ENCODE results near the gene FAM3D.
"Not testable (repeated sequence)": the region's sequence is repeated elsewhere in the genome, so short reads cannot be mapped to it uniquely, and the experiment has no call there.

Gene FAM3D

GRCh38 chr3:58683001-58683458, 16.5 kb upstream of the FAM3D start:
- no peak for DNase-seq (ENCODE audit: low read depth)

- no peak for DNase-seq (ENCODE audit: low read depth)
Measured at GRCh38 chr3:58681863-58682262, 15.3 kb upstream of the FAM3D start.

DNA sequence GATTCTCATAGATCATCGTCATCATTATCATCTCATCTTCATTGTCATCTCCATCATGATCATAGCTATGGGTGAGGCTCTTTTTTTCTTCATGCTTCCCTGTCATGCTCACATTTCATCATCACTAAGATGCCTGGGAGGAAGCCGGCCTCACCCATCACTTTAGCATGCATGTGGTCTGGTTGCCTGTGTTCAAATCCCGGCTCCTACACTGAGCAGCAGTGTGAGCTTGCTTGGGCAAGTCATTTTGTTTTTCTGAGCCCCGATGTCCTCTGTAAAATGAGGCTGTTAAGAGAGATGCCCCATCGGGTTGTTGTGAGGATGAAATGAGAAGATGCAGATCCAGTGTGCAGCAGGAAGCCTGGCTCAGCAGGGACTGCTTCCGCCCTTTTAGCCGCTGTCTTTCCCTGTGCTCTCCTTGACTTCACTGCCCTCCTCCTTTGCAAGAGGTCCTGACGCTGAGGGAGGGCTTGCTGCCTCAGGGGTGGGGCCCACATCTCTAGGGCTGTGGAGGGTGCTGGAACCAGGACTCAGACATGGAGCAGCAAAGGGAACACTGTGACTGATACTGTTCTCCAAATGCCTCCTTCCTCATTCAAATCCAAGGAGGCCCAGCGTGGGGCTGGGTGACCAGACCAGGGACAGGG, 14.4 kb upstream of the FAM3D start:
- no peak for DNase-seq (ENCODE audit: low read depth)

- DNase-seq (ENCODE audit: low read depth), result no peak
Measured at GRCh38 chr3:58679974-58680666, 13.5 kb upstream of the FAM3D start.

GRCh38 chr3:58679446-58679845, 12.9 kb upstream of the FAM3D start:
- DNase-seq (ENCODE audit: low read depth), result peak; percentile 10

DNA sequence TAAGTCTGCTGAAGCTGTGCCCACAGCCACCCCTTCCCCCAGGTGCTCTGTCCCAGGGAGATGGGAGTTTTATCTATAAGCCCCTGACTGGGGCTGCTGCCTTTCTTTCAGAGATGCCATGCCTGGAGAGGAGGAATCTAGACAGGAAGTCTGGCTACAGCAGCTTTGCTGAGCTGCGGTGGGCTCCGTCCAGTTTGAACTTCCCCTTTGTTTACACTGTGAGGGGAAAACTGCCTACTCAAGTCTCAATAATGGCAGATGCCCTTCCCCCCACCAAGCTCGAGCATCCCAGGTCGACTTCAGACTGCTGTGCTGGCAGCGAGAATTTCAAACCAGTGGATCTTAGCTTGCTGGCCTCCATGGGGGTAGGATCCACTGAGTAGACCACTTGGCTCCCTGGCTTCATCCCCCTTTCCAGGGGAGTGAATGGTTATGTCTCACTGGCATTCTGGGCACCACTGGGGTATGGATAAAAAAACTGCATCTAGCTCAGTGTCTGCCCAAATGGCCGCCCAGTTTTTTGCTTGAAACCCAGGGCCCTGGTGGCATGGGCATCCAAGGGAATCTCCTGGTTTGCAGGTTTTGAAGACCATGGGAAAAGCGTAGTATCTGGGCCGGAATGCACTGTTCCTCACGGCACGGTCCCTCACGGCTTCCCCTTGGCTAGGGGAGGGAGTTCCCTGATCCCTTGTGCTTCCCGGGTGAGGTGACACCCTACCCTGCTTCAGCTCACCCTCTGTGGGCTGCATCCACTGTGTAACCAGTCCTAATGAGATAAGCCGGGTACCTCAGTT, 11.8 kb upstream of the FAM3D start:
- not testable (repeated sequence) for DNase-seq (ENCODE audit: low read depth)

GRCh38 chr3:58672880-58673279, 6.3 kb upstream of the FAM3D start:
- DNase-seq (ENCODE audit: low read depth), result no peak

DNA sequence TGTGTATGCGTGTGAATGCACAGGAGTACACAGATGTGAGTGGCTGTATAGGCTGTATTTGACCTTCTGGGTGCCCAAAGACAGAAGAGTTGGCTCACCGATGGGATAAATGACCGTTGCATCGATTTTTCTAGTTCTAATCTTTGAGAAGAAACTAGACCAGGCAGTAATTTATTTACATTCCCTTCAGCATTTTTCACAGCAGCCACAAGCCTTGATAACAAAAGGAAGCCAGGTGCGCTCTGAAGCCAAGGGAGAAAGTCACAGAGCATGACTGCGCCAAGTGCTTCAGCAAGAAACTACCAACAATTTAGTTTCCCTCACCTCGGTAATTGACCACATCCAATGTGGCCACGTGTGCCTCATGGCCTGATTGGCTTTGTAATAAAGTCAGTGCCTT, 5.9 kb upstream of the FAM3D start:
- no peak for DNase-seq (ENCODE audit: low read depth)

GRCh38 chr3:58670506-58671135, 4.0 kb upstream of the FAM3D start:
- no peak for DNase-seq (ENCODE audit: low read depth)

DNA sequence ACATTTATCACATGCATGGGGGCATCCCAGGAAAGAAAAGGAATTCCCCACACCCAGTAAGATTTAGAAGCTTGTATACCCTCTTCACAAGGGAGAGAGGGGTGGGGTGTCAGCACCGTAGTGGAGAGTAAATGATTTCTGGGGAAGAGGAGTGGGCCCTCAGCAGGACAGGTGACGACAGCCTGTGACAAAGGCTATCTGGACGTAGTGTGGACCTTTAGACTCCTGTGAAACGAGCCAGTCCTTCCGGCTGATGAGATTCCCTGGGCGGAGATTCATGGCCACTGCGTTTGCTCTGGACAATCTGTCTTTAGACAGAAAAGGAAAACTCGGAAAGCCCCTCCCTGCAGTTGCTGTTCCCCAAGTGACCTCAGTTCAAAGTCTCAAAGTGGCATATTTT, 1.7 kb upstream of the FAM3D start:
- DNase-seq (ENCODE audit: low read depth), result no peak

DNA sequence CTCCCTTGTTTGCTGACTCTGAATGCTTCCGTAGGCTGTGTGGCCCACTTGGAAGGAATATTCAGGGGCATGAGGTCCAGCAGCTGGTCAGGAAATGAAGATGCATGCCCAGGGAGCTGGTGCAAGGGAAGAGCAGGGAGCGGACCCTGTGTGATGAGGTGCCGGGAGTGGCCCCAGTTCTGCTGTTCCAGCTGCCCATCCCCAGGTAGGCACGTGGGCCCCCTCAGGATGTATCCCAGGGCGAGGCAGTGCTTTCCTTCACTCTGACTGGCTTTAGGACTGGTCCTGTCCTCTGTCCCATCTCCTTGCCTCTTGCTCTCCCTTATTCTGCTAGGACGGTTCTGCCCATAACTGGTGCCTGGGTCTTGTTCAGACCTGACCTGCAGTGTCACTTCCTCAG, 1.1 kb upstream of the FAM3D start:
- DNase-seq (ENCODE audit: low read depth), result no peak

DNA sequence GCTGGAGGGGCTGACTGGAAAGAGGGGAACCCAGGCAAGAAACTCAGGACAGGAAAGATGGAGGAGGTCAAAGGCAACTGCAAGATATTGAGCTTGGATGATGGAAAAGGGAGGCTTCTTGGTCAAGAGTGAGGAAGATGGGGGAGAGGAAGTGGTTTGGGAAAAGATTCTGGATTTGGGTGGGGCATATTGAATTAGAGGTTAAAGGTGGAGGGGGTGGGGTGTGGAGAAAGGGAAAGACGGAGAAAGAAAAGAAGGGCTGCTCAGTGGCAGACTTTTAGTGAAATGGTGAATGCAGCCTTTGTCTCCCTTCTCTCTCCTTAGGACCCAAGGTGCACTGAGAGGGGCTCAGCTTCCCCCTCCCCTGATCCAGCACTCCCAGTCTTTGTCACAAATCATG, 655 bp upstream of the FAM3D start:
- DNase-seq (ENCODE audit: low read depth), result no peak

GRCh38 chr3:58665405-58665804, 1.2 kb downstream of the FAM3D start:
- no peak for DNase-seq (ENCODE audit: low read depth)

GRCh38 chr3:58664611-58665010, 2.0 kb downstream of the FAM3D start:
- DNase-seq (ENCODE audit: low read depth), result no peak

GRCh38 chr3:58661836-58662420, 4.6 kb downstream of the FAM3D start:
- no peak for DNase-seq (ENCODE audit: low read depth)

- no peak for DNase-seq (ENCODE audit: low read depth)
Measured at GRCh38 chr3:58660998-58661397, 5.6 kb downstream of the FAM3D start.

GRCh38 chr3:58659051-58659675, 7.4 kb downstream of the FAM3D start:
- DNase-seq (ENCODE audit: low read depth), result no peak

DNA sequence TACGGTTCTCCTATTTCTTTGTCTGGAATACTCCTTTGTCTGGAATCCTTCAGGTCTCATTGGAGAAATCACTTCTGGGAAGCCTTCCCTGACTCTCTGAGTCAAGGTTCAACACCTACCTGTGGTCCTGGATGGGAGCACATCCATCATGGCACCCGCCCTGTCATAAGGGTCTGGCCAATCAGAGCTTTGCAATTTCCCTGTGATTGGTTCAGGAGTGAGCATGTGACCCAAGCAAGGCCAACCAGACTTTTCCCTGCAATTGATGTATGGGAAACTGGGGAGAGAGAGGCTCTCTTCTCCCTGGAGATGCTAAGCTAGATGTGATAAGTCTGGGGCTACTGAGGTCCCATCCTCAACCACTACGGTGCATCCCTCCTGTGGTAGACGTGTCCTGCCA, 8.1 kb downstream of the FAM3D start:
- DNase-seq (ENCODE audit: low read depth), result no peak

DNA sequence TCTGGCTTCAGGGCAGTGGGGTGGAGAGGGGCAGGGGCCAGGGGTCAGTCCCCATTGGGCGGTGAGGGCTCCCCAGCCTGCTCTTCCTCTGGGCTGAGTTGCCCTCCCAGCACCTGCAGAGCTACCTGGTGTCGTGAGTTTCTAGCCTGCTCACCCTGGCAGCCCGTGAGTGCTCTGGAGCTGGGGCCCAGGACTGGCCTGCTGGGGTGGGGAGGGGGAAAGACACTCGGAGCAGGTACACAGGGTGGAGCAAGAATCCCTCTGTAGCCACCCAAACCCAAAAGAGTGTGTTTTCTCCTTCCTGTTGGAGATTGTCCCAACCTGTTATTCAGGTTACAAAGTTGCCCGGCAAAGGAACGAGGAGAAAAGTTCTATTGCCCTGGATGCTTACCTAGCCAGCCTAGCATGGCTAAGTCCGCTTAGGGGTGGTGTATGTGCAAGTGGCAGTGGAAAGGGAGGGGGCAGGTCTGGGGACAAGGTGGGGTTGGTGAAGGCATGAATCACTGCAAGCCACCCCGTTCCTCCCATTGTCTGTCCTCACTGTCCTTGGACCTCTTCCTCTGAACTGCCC, 8.9 kb downstream of the FAM3D start:
- no peak for DNase-seq (ENCODE audit: low read depth)

DNA sequence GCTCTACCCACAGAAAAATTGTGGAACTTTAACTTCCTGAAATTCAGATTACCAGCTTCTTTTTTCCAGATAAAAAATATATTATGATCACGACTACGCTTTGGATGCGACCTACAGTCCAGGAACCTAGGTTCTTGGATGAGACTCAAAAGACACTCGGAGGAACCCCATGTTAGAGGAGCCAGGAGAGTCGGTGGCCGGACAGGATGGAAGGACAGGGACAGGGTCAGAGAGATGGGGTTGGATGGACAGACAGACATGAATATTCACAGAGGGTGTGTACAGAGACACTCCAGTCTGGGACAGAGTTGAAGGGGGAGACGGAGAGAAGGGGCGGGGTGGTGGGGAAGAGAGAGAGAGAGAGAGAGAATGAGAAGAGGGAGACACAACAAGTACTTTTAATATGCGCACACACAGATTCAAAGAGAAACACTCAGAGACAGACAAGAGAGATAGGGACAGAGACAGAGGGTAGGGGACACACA, 9.5 kb downstream of the FAM3D start:
- no peak for DNase-seq (ENCODE audit: low read depth)

DNA sequence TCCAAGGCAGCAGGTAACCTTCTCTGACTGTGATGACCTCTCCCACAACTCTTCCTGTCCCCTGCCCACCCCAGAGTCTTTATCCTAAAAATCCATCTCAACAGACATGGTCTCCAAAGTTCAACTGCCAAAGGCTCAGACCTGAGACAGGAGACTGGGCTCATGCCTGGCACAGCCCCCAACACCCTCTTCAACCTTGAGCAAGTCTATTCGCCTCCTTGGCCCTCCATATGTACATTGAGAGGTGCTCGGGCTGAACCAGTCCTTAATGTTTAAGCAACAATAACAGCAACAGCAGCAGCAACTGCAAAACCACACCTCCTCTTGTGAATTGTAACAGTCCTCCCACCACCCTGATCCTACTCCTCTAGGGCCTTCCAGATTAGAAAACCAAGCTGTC, 9.9 kb downstream of the FAM3D start:
- no peak for DNase-seq (ENCODE audit: low read depth)

Data from stromal cell of bone marrow (primary cell).